Tibial nerve (tissue), 4 donors: ENCODE data around the gene ARID3C. TPM values are rescaled to one million over a fixed set of nuclear protein-coding genes. Genes with fewer than 3 reads are reported as not detected.
"Not testable (repeated sequence)": the region's sequence is repeated elsewhere in the genome, so short reads cannot be mapped to it uniquely, and the experiment has no call there.

Experiments
- DNase-seq, 2 donors: peaks; one replicate each; pipeline ENCODE4 v3.0.0-alpha.2; 2019; ENCODE audit warnings: low spot score in 2 of 2
- H3K27ac ChIP-seq, 4 donors: fragments of 200-600 bp; sonication (generic) in 3 of 4; one replicate each; pipeline ENCODE4 v1.5.1; 2017 to 2019; ENCODE audit warnings: mild to moderate bottlenecking in 1 of 4
- H3K27me3 ChIP-seq, 2 donors: fragments of 200-600 bp; sonication (generic) in 1 of 2; one replicate each; pipeline versions ENCODE4 v1.5.1 to v1.6.0; 2017 to 2019
- H3K36me3 ChIP-seq, 3 donors: fragments of 200-600 bp; sonication (generic); one replicate each; pipeline ENCODE4 v1.5.1; 2018 to 2019
- H3K4me1 ChIP-seq, 4 donors: fragments of 200-600 bp; sonication (generic) in 3 of 4; one replicate each; pipeline ENCODE4 v1.5.1; 2017 to 2019
- H3K4me3 ChIP-seq, 4 donors: fragments of 200-600 bp; sonication (generic) in 3 of 4; one replicate each; pipeline ENCODE4 v1.5.1; 2017 to 2019; ENCODE audit warnings: mild to moderate bottlenecking in 1 of 4, moderate library complexity in 1 of 4
- H3K9me3 ChIP-seq, 4 donors: fragments of 200-600 bp; sonication (generic) in 3 of 4; one replicate each; pipeline ENCODE4 v1.5.1; 2017 to 2019
- EP300 ChIP-seq, 2 donors: sonication (generic); formaldehyde crosslinking; IDR thresholded peaks; one replicate each; pipeline ENCODE4 v1.6.1; 2017; ENCODE audit warnings: antibody characterized with exemption in 2 of 2, mild to moderate bottlenecking in 1 of 2
- POLR2A ChIP-seq, 2 donors: fragments of 450-650 bp; IDR thresholded peaks; one replicate each; pipeline ENCODE4 v1.6.1; 2017; ENCODE audit warnings: antibody characterized with exemption in 2 of 2, mild to moderate bottlenecking in 2 of 2, moderate library complexity in 2 of 2
- WGBS, 2 donors: methylation state at CpG; one replicate each; pipeline ENCODE4 v1.1.5; 2018; 5-methylcytosine and 5-hydroxymethylcytosine counted together
- total RNA-seq, 4 donors: library from RNA; depleted of rRNA; stranded (reverse); fragments of >200 nt; gene quantifications; one replicate each; pipeline ENCODE4 v1.1.0, GENCODE V29; 2016
- TF ChIP-seq, protein P1 (sequence below), 5 experiments: fragments of 200-600 bp in 3 of 5; fragments of 450-650 bp in 2 of 5; sonication (generic) in 3 of 5; IDR thresholded peaks; one replicate each; pipeline ENCODE4 v1.5.1; 2016 to 2019; ENCODE audit warnings: antibody characterized with exemption in 5 of 5, mild to moderate bottlenecking in 3 of 5, moderate library complexity in 2 of 5

ARID3C gene
- total RNA-seq, 4 donors from 2014 or later: 0.30 to 2.1 (median 1.3) TPM

DNA sequence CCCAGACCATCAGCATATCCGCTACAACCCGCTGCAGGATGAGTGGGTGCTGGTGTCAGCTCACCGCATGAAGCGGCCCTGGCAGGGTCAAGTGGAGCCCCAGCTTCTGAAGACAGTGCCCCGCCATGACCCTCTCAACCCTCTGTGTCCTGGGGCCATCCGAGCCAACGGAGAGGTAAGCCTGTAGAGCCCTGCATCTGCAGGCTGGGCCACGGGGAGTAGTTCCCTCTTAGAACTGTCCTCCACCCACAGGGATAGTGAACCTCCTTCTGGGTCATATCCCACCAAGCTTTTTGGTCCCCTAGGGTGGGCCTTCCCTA, 18.2 kb upstream of the ARID3C start:
- H3K4me1 ChIP-seq: peaks cover 0 to 43% (median 34%) of the 10 kb centered on the region in 4 donors
- H3K27me3 ChIP-seq: no peaks in the 10 kb centered on the region
- no peaks in the 10 kb centered on the region for H3K9me3 ChIP-seq
- H3K36me3 ChIP-seq: peaks cover 0 to 23% (median 5%) of the 10 kb centered on the region in 3 donors
- peak overlapping the region; percentile 22 to 92 (median 84) for H3K27ac ChIP-seq
- DNase-seq: no peak
- peak overlapping the region; percentile 47 to 88 (median 69) for H3K4me3 ChIP-seq
- no peak for TF ChIP-seq POLR2A (IDR thresholded peaks at IDR 0.05)
- TF ChIP-seq, protein P1, sequence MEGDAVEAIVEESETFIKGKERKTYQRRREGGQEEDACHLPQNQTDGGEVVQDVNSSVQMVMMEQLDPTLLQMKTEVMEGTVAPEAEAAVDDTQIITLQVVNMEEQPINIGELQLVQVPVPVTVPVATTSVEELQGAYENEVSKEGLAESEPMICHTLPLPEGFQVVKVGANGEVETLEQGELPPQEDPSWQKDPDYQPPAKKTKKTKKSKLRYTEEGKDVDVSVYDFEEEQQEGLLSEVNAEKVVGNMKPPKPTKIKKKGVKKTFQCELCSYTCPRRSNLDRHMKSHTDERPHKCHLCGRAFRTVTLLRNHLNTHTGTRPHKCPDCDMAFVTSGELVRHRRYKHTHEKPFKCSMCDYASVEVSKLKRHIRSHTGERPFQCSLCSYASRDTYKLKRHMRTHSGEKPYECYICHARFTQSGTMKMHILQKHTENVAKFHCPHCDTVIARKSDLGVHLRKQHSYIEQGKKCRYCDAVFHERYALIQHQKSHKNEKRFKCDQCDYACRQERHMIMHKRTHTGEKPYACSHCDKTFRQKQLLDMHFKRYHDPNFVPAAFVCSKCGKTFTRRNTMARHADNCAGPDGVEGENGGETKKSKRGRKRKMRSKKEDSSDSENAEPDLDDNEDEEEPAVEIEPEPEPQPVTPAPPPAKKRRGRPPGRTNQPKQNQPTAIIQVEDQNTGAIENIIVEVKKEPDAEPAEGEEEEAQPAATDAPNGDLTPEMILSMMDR (IDR thresholded peaks at IDR 0.05): no peak
- TF ChIP-seq EP300 (IDR thresholded peaks at IDR 0.05): no peak
- WGBS, 2 donors: 5 to 8% methylated on average over 6 to 8 of the region's 8 CpGs

DNA sequence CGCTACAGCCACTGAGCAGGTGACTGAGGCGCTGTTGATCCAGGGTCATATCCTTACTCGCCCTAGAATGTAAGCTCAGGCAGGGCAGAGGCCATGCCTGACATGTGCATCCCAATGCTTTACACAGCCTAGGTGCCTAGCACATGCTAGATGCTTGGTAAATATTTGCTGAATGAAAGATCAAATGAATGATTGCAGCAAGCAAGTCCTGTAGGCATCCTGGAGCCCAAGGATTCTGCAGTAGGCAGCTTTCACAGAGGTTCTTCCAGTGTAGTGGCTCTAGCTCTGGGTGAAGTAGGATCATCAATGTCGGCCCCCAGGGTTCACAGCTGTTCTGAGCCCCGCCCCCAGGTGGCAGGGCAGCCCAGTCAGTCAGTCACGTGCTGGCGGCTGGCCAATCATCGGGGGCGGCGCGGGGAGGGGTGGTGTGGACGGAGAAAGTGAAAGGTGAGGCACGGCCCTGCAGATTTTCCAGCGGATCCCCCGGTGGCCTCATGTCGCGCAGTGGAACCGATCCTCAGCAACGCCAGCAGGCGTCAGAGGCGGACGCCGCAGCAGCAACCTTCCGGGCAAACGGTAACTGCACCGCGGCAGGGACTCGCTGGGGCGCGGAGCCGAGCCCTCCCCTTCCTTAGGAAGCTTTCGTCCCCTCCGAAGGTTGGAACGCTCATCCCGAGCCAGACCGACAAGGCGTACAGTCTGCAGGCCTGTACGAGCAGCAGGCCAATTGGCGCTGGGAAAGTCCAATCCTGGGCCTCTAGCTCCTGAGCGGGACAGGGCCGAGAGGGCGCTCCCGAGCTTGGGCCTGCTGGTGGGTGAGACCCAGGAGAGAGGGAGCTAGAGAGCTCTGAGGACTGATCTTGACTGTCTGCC, 17.6 kb upstream of the ARID3C start, which contains the start of gene GALT:
Gene GALT, plus strand, starts transcription at position 465 of the 873 bp plus-strand sequence. Its CDS starts 30 bp downstream, at position 495.
- 5 to 7% methylated on average over 33 to 42 of the region's 43 CpGs for WGBS, 2 donors
- Histone ChIP-seq H3K36me3 (peaks cover 0 to 23% (median 5%) of the 10 kb centered on the region in 3 donors), H3K27me3 (no peaks in the 10 kb centered on the region), H3K27ac (peak within 1 kb of the TSS; percentile 22 to 92 (median 84)), H3K4me3 (peak within 1 kb of the TSS; percentile 47 to 88 (median 69)), H3K4me1 (peaks cover 0 to 37% (median 28%) of the 10 kb centered on the region in 4 donors), H3K9me3 (no peaks in the 10 kb centered on the region)
- DNase-seq: peak; percentile 97 to 99
- TF ChIP-seq POLR2A (IDR thresholded peaks at IDR 0.05) (peak in 1 of 2 donors; percentile 59), EP300 (IDR thresholded peaks at IDR 0.05) (peak; percentile 29 to 76)
- TF ChIP-seq, protein P1 (IDR thresholded peaks at IDR 0.05): peak; percentile 25 to 73 (median 39)

DNA sequence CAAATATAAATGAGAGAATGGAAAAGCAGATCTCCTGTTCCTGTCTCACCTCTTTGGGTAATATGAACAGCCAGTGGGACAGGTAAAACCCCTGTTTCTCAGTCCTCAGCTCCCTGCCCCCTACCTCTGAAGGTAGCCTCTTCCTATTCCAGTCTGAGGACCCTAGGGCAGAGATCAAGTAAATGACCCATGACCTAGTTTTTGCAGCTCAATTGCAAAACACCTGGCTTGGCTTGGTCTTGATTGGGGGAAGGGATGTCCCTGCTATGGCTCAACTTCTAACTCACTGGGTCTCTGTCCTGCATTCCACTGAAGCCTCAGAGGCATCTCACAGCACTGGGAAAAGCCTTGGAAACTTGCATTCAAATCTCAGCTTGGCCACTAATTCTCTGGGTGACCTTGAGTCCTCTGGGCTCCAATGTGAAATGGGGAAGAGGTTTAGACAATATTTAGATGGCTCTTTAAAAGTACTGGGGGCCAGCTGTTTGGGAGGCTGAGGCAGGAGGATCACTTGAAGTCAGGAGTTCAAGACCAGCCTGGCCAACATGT, 16.0 kb upstream of the ARID3C start:
- Histone ChIP-seq H3K9me3 (no peaks in the 10 kb centered on the region), H3K27me3 (no peaks in the 10 kb centered on the region), H3K27ac (no peak overlapping the region), H3K4me1 (peaks cover 0 to 24% (median 17%) of the 10 kb centered on the region in 4 donors), H3K4me3 (no peak overlapping the region), H3K36me3 (peaks cover 0 to 18% (median 3%) of the 10 kb centered on the region in 3 donors)
- DNase-seq: no peak
- TF ChIP-seq POLR2A (IDR thresholded peaks at IDR 0.05) (no peak), EP300 (IDR thresholded peaks at IDR 0.05) (no peak)
- TF ChIP-seq, protein P1 (IDR thresholded peaks at IDR 0.05): no peak

DNA sequence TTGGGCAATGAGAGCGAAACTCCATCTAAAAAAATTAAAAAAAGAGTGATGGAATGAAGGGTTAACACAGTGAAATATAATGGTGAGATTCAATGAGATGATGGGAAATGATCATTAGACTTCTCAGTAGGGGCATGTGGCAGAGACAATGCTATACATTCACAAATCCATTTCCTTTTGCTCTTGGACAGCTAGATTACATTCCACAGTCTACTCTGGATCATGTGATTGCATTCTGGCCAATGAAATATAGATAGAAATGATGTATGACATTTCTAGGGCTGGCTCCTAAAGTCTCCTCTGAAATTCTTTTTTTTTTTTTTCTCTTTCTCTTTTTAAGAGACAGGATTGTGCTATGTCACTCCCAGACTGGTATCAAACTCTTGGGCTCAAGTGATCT, 13.8 kb upstream of the ARID3C start:
- 65 to 86% methylated on average over 1 of the region's 1 CpG for WGBS, 2 donors
- no peak for DNase-seq

DNA sequence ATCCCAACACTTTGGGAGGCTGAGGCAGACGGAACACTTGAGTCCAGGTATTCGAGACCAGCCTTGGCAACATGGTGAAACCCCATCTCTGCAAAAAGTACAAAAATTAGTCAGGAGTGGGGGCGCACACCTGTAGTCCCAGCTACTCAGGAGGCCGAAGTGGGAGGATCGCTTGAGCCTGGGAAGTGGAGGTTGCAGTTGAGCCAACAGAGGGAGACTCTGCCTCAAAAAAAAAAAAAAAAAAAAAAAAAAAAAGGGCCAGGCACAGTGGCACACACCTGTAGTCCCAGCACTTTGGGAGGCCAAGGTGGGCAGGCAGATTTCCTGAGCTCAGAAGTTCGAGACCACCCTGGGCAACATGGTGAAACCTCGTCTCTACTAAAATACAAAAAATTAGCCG, 10.5 kb upstream of the ARID3C start:
- H3K36me3 ChIP-seq: peaks cover 0 to 14% (median 0%) of the 10 kb centered on the region in 3 donors
- H3K4me1 ChIP-seq: peaks cover 0 to 38% (median 12%) of the 10 kb centered on the region in 4 donors
- H3K4me3 ChIP-seq, DNase-seq, H3K27me3 ChIP-seq, H3K9me3 ChIP-seq, H3K27ac ChIP-seq: not testable (repeated sequence)
- WGBS, 2 donors: 85 to 88% methylated on average over 8 of the region's 8 CpGs

More for the DNA sequence above, 13.8 kb upstream of the ARID3C start:
- no peaks in the 10 kb centered on the region for H3K27me3 ChIP-seq
- TF ChIP-seq POLR2A (IDR thresholded peaks at IDR 0.05) (no peak), EP300 (IDR thresholded peaks at IDR 0.05) (no peak)
- TF ChIP-seq, protein P1 (IDR thresholded peaks at IDR 0.05): no peak
- H3K9me3 ChIP-seq: no peaks in the 10 kb centered on the region
- H3K36me3 ChIP-seq: no peaks in the 10 kb centered on the region
- no peak overlapping the region for H3K27ac ChIP-seq
- peaks cover 0 to 24% (median 13%) of the 10 kb centered on the region in 4 donors for H3K4me1 ChIP-seq
- H3K4me3 ChIP-seq: no peak overlapping the region
